ENCODE data around the gene CEP57. TPM values are rescaled to one million over a fixed set of nuclear protein-coding genes. Genes with fewer than 3 reads are reported as not detected.

Gene CEP57
- total RNA-seq, 2 donors from 2014 or later = 30.4 to 72.8 TPM

GRCh38 chr11:95877291-95877690, 87.0 kb downstream of the CEP57 start:
- Histone ChIP-seq H3K4me3 (no peak overlapping the region), H3K36me3 (replicated peaks in 1 of 2; ENCODE audit: insufficient read depth in 1 of 2, low read depth in 2 of 2) (no peaks in the 10 kb centered on the region), H3K9me3 (no peaks in the 10 kb centered on the region), H3K4me1 (no peaks in the 10 kb centered on the region), H3K27ac (no peak overlapping the region), H3K27me3 (no peaks in the 10 kb centered on the region)
- WGBS, 2 donors = 82 to 87% methylated on average over 2 of the region's 2 CpGs
- TF ChIP-seq CTCF (IDR thresholded peaks at IDR 0.05) (no peak), POLR2A (IDR thresholded peaks at IDR 0.05) (no peak)
- intact Hi-C loops (cut with DNase I) = no loop called here
- ATAC-seq (no peak), DNase-seq (no peak)

Small RNA genes lying within 50 kb of the gene (small RNA-seq; reads per million reads assigned to genes)
- gene RNA5SP345 = 0.19 reads per million

Other genes with a start within 250 kb of the CEP57 start
- 10 to 100 TPM; 23.9 to 29.7 TPM for gene FAM76B, start 716 bp upstream of the CEP57 start, total RNA-seq
- 10 to 100 TPM in 1 of 2 donors, 1 to 10 TPM in 1; 6.9 to 14.5 TPM for gene MTMR2, start 133.6 kb downstream of the CEP57 start, total RNA-seq